Measurements from ENCODE around the gene CSE1L. TPM values are rescaled to one million over a fixed set of nuclear protein-coding genes. Genes with fewer than 3 reads are reported as not detected.
A peak's percentile ranks its signal among the peaks of the same experiment; 100 is the strongest.
"Not testable (repeated sequence)": the region's sequence is repeated elsewhere in the genome, so short reads cannot be mapped to it uniquely, and the experiment has no call there.

CSE1L gene
- total RNA-seq, 4 donors from 2014 or later = 35.8 to 55.6 (median 42.2) TPM

DNA sequence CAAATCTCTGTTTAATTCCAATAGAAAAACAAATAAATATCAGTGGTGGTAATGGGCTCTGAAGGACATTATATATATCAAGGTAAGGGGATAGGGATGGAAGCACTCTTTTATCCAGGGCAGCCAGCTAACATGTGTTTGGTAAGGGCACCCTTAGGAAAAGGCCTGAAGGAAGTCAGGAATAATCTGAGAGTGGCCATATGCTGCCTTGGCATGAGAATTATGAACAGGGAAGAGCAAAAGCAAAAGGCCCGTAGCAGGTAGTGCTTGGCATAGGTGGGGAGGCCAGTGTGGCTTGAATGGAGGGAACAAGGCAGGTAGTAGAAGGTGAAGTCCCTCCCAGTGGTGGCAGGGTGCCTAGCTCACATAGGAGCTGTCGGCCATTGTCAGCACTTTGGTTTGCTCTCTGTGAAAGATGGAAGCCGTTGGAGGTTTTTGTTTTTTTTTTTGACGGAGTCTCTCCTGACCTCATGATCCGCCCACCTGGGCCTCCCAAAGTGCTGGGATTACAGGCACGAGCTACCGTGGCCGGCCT, 39.6 kb upstream of the CSE1L start:
- no peak for ATAC-seq
- H3K36me3 ChIP-seq = peaks cover 0 to 100% of the 10 kb centered on the region in 2 donors

DNA sequence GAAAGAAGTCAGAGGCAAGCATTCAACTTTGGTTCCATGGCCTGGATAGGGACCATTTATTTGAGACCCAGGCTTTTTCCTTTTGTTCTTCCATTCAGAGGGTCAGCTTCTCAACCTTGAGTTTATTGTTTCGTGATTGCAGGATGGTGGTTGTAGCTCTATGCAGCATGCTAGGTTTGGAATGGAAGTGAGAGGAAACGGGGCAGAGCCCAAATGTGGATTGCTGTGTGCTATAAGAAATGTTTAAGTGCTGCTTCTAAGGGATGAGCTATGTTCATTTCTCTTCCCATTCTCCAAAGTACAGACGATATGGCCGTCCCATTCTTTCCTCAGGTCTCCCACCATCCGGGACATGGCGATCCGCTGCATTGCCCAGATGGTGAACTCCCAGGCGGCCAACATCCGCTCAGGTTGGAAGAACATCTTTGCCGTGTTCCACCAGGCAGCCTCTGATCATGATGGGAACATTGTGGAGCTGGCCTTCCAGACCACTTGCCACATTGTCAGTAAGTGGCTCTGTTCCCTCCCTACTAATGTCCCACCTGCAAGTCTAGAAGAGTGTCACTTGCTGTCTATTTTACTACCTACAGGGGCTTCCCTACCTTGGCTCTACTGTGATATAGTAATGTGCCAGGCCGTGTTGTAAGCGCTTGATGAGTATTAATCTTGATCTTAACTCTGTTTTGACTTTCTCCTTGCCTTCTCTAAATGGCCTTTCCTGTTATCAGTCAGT, 36.0 kb upstream of the CSE1L start:
- no peaks in the 10 kb centered on the region for H3K9me3 ChIP-seq
- ATAC-seq = no peak
- H3K27me3 ChIP-seq = no peaks in the 10 kb centered on the region
- H3K36me3 ChIP-seq = peaks cover 4 to 100% of the 10 kb centered on the region in 2 donors
- H3K4me3 ChIP-seq = no peak overlapping the region
- no peak overlapping the region for H3K27ac ChIP-seq
- no peaks in the 10 kb centered on the region for H3K4me1 ChIP-seq
- 91 to 92% methylated on average over 9 to 10 of the region's 12 CpGs for WGBS, 2 donors (ENCODE audit: low coverage in 1 of 2)
- TF ChIP-seq, protein P1, sequence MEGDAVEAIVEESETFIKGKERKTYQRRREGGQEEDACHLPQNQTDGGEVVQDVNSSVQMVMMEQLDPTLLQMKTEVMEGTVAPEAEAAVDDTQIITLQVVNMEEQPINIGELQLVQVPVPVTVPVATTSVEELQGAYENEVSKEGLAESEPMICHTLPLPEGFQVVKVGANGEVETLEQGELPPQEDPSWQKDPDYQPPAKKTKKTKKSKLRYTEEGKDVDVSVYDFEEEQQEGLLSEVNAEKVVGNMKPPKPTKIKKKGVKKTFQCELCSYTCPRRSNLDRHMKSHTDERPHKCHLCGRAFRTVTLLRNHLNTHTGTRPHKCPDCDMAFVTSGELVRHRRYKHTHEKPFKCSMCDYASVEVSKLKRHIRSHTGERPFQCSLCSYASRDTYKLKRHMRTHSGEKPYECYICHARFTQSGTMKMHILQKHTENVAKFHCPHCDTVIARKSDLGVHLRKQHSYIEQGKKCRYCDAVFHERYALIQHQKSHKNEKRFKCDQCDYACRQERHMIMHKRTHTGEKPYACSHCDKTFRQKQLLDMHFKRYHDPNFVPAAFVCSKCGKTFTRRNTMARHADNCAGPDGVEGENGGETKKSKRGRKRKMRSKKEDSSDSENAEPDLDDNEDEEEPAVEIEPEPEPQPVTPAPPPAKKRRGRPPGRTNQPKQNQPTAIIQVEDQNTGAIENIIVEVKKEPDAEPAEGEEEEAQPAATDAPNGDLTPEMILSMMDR (IDR thresholded peaks at IDR 0.05) = no peak
- no peak for TF ChIP-seq POLR2A (IDR thresholded peaks at IDR 0.05)
- TF ChIP-seq POLR2AphosphoS5 (IDR thresholded peaks at IDR 0.05) = no peak
- TF ChIP-seq EP300 (IDR thresholded peaks at IDR 0.05) = no peak

More for the DNA sequence above, 39.6 kb upstream of the CSE1L start:
- Histone ChIP-seq H3K4me1 (no peaks in the 10 kb centered on the region), H3K27me3 (no peaks in the 10 kb centered on the region), H3K9me3 (no peaks in the 10 kb centered on the region), H3K27ac (no peak overlapping the region), H3K4me3 (no peak overlapping the region)
- no peak for TF ChIP-seq POLR2A (IDR thresholded peaks at IDR 0.05)
- no peak for TF ChIP-seq EP300 (IDR thresholded peaks at IDR 0.05)
- TF ChIP-seq, protein P1 (IDR thresholded peaks at IDR 0.05) = no peak
- no peak for TF ChIP-seq POLR2AphosphoS5 (IDR thresholded peaks at IDR 0.05)
- 87 to 94% methylated on average over 2 to 4 of the region's 8 CpGs for WGBS, 2 donors (ENCODE audit: low coverage in 1 of 2)

DNA sequence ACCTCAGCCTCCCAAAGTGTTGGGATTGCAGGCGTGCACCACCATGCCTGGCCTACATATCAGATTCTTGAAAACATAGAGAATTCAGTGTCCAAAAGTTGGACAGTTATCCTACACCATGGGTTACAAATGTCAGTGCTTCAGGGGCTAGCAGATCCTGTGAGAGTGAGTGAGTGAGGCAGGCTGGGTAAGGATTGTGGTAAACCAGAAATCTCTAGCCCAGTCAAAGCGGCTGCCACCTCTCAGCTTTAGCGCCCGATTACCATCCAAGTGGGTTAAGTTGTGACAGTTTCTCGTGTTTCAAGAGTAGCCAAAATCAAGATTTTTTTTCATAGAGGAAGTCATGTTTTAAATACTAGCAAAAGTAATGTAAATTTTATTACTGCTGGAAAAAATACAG, 21.9 kb upstream of the CSE1L start:
- no peak for ATAC-seq
- 72 to 77% methylated on average over 4 to 5 of the region's 5 CpGs for WGBS, 2 donors (ENCODE audit: low coverage in 1 of 2)
- Histone ChIP-seq H3K36me3 (peaks cover 0 to 99% of the 10 kb centered on the region in 2 donors), H3K9me3 (no peaks in the 10 kb centered on the region), H3K4me3 (no peak overlapping the region), H3K27me3 (no peaks in the 10 kb centered on the region), H3K27ac (no peak overlapping the region), H3K4me1 (peaks cover 0 to 11% (median 0%) of the 10 kb centered on the region in 3 donors)
- TF ChIP-seq POLR2AphosphoS5 (IDR thresholded peaks at IDR 0.05) = no peak
- TF ChIP-seq, protein P1 (IDR thresholded peaks at IDR 0.05) = no peak
- TF ChIP-seq EP300 (IDR thresholded peaks at IDR 0.05) = no peak
- TF ChIP-seq POLR2A (IDR thresholded peaks at IDR 0.05) = no peak

DNA sequence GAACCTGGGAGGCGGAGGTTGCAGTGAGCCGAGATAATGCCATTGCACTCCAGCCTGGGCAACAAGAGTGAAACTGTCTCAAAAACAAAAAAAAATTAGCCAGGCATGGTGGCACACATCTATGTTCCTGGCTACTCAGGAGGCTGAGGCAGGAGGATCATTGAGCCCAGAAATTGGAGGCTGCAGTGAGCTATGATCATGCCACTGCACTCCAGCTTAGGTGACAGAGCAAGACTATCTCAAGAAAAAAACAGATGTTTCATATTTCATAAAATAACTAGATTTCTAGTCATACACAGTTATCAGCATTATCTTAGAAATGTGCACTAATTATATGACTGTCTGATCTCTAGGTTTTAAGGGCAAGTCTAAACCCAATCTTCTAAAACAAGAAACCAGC, 17.9 kb upstream of the CSE1L start:
- WGBS, 2 donors (ENCODE audit: low coverage in 1 of 2) = 100% methylated on average over 1 of the region's 2 CpGs; no CpG with 5 or more reads in 1 of the 2 donors
- H3K27me3 ChIP-seq, ATAC-seq, H3K9me3 ChIP-seq, H3K4me3 ChIP-seq: not testable (repeated sequence)
- Histone ChIP-seq H3K27ac (peak overlapping the region in 3 of 4 donors; percentile 45 to 76 (median 68)), H3K36me3 (peaks cover 0 to 85% of the 10 kb centered on the region in 2 donors), H3K4me1 (peaks cover 0 to 32% (median 0%) of the 10 kb centered on the region in 3 donors)

DNA sequence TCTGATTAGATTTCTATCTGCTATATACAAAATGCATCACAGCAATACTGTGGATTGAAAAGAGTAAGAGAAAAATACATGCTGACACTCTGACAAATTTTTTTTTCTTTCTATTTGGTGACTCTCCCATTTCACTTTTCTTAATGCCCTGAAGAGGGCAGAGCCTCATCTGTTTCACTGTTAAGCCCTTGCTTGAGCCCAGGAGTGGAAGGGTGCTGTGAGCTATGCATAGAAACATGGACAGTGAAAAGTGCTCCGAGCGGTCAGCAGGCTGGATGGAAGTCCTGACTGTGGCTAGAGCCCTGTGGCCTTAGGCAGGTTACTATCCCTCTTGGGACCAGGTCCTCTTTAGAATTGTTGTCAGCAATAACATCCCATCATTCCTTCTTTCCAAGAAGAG, 17.4 kb upstream of the CSE1L start:
- H3K4me3 ChIP-seq = no peak overlapping the region
- ATAC-seq = no peak
- H3K36me3 ChIP-seq = peaks cover 0 to 87% of the 10 kb centered on the region in 2 donors
- no peaks in the 10 kb centered on the region for H3K27me3 ChIP-seq
- H3K27ac ChIP-seq = peak overlapping the region; percentile 45 to 76 (median 60)
- no peaks in the 10 kb centered on the region for H3K9me3 ChIP-seq
- TF ChIP-seq POLR2A (IDR thresholded peaks at IDR 0.05) (no peak), POLR2AphosphoS5 (IDR thresholded peaks at IDR 0.05) (no peak), EP300 (IDR thresholded peaks at IDR 0.05) (no peak)
- TF ChIP-seq, protein P1 (IDR thresholded peaks at IDR 0.05) = peak in 2 of 4 experiments; percentile 23 to 30
- H3K4me1 ChIP-seq = peaks cover 0 to 32% (median 0%) of the 10 kb centered on the region in 3 donors
- 38 to 55% methylated on average over 2 of the region's 2 CpGs for WGBS, 2 donors (ENCODE audit: low coverage in 1 of 2)
